DOHH2 (cell line): ENCODE measurements around the gene PRRT4.

ENCODE experiments used
- H3F3A ChIP-seq: fragments of 200-600 bp; sonication (generic), shearing (Covaris generic); 2 replicates; pipeline ENCODE4 v1.6.0; 2016; ENCODE audit warnings: antibody characterized with exemption, mild to moderate bottlenecking; ENCODE audit not compliant: control insufficient read depth, insufficient read depth
- H3K27ac ChIP-seq: fragments of 200-600 bp; sonication (generic); 2 replicates; pipeline ENCODE4 v1.5.1; 2014; ENCODE audit warnings: low read depth, mild to moderate bottlenecking, low read length, moderate library complexity
- H3K27me3 ChIP-seq: fragments of 200-600 bp; sonication (generic); 2 replicates; pipeline ENCODE4 v1.6.1; 2014; ENCODE audit warnings: mild to moderate bottlenecking, low read length, mixed read lengths; ENCODE audit not compliant: control insufficient read depth
- H3K36me3 ChIP-seq: fragments of 200-600 bp; sonication (generic); 2 replicates; pipeline ENCODE4 v1.6.1; 2014; ENCODE audit warnings: mild to moderate bottlenecking, low read length, moderate library complexity, mixed read lengths; ENCODE audit not compliant: control insufficient read depth
- H3K4me1 ChIP-seq: fragments of 200-600 bp; sonication (generic); 2 replicates; pipeline ENCODE4 v1.6.1; 2014; ENCODE audit warnings: mild to moderate bottlenecking, low read length, mixed read lengths; ENCODE audit not compliant: control insufficient read depth
- H3K4me2 ChIP-seq: fragments of 200-600 bp; sonication (generic); 2 replicates; pipeline ENCODE4 v1.6.0; 2014; ENCODE audit warnings: mild to moderate bottlenecking, low read length, moderate library complexity
- H3K4me3 ChIP-seq: fragments of 200-600 bp; sonication (generic); 2 replicates; pipeline ENCODE4 v1.5.1; 2014; ENCODE audit warnings: mild to moderate bottlenecking, low read length, mixed read lengths
- H3K79me2 ChIP-seq: fragments of 200-600 bp; sonication (generic); 2 replicates; pipeline ENCODE4 v1.6.1; 2014; ENCODE audit warnings: mild to moderate bottlenecking, low read length, mixed read lengths; ENCODE audit not compliant: control insufficient read depth
- H3K9me2 ChIP-seq: fragments of 200-600 bp; sonication (generic); replicated peaks from 2 replicates; pipeline ENCODE4 v1.6.1; 2014; ENCODE audit warnings: mild to moderate bottlenecking, low read length, mixed read lengths; ENCODE audit not compliant: control insufficient read depth
- H3K9me3 ChIP-seq: fragments of 200-600 bp; sonication (generic); 2 replicates; pipeline ENCODE4 v1.6.1; 2014; ENCODE audit warnings: antibody characterized with exemption, low read length, mixed read lengths; ENCODE audit not compliant: control insufficient read depth, insufficient read depth
- H4K20me1 ChIP-seq: fragments of 200-600 bp; sonication (generic); 2 replicates; pipeline ENCODE4 v1.6.0; 2014; ENCODE audit warnings: low read depth, mild to moderate bottlenecking, antibody characterized with exemption, low read length, moderate library complexity; ENCODE audit not compliant: control insufficient read depth, insufficient read depth
- EZH2phosphoT487 ChIP-seq: fragments of 200-600 bp; sonication (generic); IDR thresholded peaks from 2 replicates; pipeline ENCODE4 v1.6.1; 2017; ENCODE audit warnings: borderline replicate concordance, mild to moderate bottlenecking, antibody characterized with exemption, low read length, moderate library complexity, mixed read lengths
- TF ChIP-seq, protein P1 (sequence below): fragments of 200-600 bp; sonication (generic); IDR thresholded peaks from one replicate; pipeline ENCODE4 v1.5.1; 2014; ENCODE audit warnings: antibody characterized with exemption, mild to moderate bottlenecking, low read depth, low read length; ENCODE audit not compliant: poor library complexity, severe bottlenecking

Gene PRRT4

DNA sequence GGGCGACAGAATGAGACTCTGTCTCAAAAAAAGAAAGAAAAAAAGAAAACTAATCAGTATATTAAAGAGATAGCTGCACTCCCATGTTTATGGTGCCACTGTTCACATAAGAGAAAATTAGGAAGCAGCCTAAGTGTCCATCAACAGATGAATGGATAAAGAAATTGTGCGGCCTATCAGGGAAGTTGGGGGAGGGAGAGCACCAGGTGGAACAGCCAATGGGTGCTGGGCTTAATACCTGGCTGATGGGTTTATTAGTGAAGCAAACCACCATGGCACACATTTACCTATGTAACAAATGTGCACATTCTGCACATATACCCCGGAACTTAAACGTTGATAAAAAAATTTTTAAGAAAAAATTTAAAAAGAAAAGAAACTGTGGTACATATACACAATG lies 9.0 kb upstream of the PRRT4 start:
- no peaks in the 10 kb centered on the region for H3F3A ChIP-seq
- H3K36me3 ChIP-seq = no peaks in the 10 kb centered on the region

DNA sequence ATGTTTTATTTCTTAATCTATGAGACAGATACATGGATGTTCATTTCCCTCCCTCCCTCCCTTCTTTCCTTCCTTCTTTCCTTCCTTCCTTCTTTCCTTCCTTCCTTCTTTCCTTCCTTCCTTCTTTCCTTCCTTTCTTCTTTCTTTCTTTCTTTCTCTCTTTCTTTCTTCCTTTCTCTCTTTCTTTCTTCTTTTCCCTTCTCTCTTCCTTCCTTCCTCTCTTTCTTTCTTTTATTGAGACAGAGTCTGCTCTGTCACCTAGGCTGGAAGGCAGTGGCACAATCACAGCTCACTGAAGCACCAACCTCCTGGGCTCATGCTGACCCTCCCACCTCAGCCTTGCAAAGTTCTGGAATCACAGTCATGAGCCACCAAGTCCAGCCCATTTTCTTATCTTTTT lies 5.5 kb upstream of the PRRT4 start:
- Histone ChIP-seq H3K4me3 (no peak overlapping the region), H3K9me3 (no peaks in the 10 kb centered on the region), H4K20me1 (no peaks in the 10 kb centered on the region), H3K79me2 (no peaks in the 10 kb centered on the region), H3K36me3 (no peaks in the 10 kb centered on the region), H3F3A (no peaks in the 10 kb centered on the region), H3K4me1 (peaks cover under 1% of the 10 kb centered on the region; the same call in 1 of the 2 replicates), H3K9me2 (no peaks in the 10 kb centered on the region), H3K27ac (no peak overlapping the region), H3K27me3 (peaks cover 51% of the 10 kb centered on the region), H3K4me2 (no peak overlapping the region)
- no peak for TF ChIP-seq EZH2phosphoT487
- TF ChIP-seq, protein P1, sequence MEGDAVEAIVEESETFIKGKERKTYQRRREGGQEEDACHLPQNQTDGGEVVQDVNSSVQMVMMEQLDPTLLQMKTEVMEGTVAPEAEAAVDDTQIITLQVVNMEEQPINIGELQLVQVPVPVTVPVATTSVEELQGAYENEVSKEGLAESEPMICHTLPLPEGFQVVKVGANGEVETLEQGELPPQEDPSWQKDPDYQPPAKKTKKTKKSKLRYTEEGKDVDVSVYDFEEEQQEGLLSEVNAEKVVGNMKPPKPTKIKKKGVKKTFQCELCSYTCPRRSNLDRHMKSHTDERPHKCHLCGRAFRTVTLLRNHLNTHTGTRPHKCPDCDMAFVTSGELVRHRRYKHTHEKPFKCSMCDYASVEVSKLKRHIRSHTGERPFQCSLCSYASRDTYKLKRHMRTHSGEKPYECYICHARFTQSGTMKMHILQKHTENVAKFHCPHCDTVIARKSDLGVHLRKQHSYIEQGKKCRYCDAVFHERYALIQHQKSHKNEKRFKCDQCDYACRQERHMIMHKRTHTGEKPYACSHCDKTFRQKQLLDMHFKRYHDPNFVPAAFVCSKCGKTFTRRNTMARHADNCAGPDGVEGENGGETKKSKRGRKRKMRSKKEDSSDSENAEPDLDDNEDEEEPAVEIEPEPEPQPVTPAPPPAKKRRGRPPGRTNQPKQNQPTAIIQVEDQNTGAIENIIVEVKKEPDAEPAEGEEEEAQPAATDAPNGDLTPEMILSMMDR = no peak

More for the DNA sequence above, 9.0 kb upstream of the PRRT4 start:
- Histone ChIP-seq H3K4me2 (no peak overlapping the region), H3K79me2 (no peaks in the 10 kb centered on the region), H3K9me2 (no peaks in the 10 kb centered on the region), H3K4me3 (no peak overlapping the region), H3K27ac (no peak overlapping the region), H3K4me1 (no peaks in the 10 kb centered on the region), H3K27me3 (peaks cover 29% of the 10 kb centered on the region), H4K20me1 (no peaks in the 10 kb centered on the region), H3K9me3 (no peaks in the 10 kb centered on the region)
- TF ChIP-seq, protein P1 = no peak
- TF ChIP-seq EZH2phosphoT487 = no peak

DNA sequence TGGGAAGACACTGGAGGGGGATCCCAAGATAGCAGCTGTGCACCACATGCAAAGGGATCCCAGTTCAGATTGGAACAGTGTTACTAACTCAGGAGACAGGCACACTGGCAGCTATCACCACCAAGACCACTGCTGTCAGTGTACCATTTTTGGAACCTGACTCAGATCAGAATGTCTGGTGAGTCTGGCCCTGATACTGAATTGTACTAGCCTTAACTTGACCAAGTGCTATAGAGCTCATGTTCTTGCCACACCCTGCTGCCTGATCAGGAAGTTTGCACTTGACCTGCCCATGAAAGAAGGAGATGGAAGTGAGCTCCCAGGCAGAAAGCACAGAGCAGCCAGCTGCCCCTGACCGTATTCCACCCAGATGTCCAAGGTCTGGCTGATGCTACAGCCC lies 4.8 kb upstream of the PRRT4 start:
- Histone ChIP-seq H3K4me2 (no peak overlapping the region), H3K36me3 (no peaks in the 10 kb centered on the region), H3K4me3 (no peak overlapping the region), H3K9me2 (no peaks in the 10 kb centered on the region), H4K20me1 (no peaks in the 10 kb centered on the region), H3K9me3 (no peaks in the 10 kb centered on the region), H3F3A (no peaks in the 10 kb centered on the region), H3K27ac (no peak overlapping the region), H3K27me3 (peaks cover 58% of the 10 kb centered on the region), H3K4me1 (peaks cover 5% of the 10 kb centered on the region; the same call in 1 of the 2 replicates), H3K79me2 (no peaks in the 10 kb centered on the region)
- TF ChIP-seq, protein P1 = no peak
- TF ChIP-seq EZH2phosphoT487 = no peak
